ENCODE measurements around the gene BCR. TPM values are rescaled to one million over a fixed set of nuclear protein-coding genes. Genes with fewer than 3 reads are reported as not detected.

BCR gene
- total RNA-seq, 1 donor from 2014 or later = 268 TPM

DNA sequence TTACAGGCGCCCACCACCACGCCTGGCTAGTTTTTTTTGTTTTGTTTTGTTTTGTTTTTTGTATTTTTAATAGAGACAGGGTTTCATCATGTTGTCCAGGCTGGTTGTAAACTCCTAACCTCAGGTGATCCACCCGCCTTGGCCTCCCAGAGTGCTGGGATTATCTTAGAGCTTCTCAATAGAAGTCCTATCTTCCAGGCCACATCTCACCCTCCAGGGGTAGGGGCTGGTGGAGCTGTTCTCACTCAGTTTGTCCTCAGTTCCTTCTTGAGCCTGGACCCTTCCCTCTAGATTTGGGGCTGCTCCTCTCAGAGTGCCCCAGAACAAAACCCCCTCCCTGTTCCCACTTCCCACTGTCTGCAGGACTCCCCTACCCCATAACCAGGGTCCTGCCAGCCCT, 31.3 kb downstream of the BCR start:
- H3K4me3 Mint-ChIP-seq (ENCODE audit: unreplicated experiment) = no peak overlapping the region
- H3K27ac Mint-ChIP-seq (ENCODE audit: unreplicated experiment) = no peak overlapping the region
- DNase-seq = no peak
- peaks cover 54% of the 10 kb centered on the region for H3K4me1 Mint-ChIP-seq (ENCODE audit: low read depth, unreplicated experiment)
- H3K36me3 Mint-ChIP-seq (ENCODE audit: unreplicated experiment) = peaks cover 5% of the 10 kb centered on the region
- peaks cover 16% of the 10 kb centered on the region for H3K9me3 Mint-ChIP-seq (ENCODE audit: unreplicated experiment)
- TF ChIP-seq, protein P1, sequence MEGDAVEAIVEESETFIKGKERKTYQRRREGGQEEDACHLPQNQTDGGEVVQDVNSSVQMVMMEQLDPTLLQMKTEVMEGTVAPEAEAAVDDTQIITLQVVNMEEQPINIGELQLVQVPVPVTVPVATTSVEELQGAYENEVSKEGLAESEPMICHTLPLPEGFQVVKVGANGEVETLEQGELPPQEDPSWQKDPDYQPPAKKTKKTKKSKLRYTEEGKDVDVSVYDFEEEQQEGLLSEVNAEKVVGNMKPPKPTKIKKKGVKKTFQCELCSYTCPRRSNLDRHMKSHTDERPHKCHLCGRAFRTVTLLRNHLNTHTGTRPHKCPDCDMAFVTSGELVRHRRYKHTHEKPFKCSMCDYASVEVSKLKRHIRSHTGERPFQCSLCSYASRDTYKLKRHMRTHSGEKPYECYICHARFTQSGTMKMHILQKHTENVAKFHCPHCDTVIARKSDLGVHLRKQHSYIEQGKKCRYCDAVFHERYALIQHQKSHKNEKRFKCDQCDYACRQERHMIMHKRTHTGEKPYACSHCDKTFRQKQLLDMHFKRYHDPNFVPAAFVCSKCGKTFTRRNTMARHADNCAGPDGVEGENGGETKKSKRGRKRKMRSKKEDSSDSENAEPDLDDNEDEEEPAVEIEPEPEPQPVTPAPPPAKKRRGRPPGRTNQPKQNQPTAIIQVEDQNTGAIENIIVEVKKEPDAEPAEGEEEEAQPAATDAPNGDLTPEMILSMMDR (IDR thresholded peaks at IDR 0.05; ENCODE audit: partially characterized antibody, unreplicated experiment) = no peak
- peaks cover 10% of the 10 kb centered on the region for H3K27me3 Mint-ChIP-seq (ENCODE audit: unreplicated experiment)

DNA sequence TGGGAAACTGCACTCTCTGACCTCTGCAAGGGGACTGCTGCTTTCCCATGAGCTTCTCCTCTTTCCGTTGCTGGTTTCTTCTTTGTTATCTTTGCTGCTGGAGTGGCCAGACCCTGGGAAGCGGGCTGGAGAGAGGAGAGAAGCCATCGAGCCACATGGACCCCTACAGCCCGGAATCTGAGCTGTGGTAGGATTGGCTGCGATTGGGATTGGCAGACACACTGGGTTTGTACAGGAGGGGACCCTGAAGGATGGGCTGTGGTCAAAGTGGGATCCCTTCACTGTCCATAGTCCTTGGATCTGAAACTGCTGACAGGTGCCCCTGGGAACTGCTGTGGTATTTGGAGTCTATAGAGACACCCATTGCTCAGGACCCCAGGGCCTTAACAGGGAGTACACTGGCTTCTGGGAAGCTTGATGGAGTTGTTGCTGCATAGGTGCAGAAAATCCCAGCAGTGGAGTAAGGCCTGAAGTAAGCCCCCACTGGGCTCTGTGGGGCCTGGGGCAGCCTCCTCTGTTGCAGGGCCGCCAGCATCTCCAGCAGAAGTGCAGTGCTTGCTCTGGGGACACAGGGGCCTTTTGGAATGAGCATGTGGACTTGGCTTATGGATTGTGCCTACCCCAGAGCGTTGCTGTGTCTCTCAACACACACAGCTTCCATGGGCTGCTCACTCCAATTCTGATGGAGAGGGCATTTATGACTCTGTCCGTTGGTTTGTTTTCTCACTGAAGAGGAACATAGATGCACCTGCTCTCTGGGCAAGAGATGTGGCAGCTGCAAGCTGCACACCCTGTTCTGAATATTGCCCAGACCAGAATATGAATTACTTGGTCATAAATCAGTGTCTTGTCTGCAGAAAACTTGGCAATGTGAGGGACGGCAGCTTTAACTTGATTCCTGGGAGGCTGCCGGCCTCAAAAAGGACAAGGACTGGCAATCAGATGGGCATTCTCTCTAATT, 32.0 kb downstream of the BCR start:
- no peak overlapping the region for H3K4me3 Mint-ChIP-seq (ENCODE audit: unreplicated experiment)
- TF ChIP-seq, protein P1 (IDR thresholded peaks at IDR 0.05; ENCODE audit: partially characterized antibody, unreplicated experiment) = no peak

DNA sequence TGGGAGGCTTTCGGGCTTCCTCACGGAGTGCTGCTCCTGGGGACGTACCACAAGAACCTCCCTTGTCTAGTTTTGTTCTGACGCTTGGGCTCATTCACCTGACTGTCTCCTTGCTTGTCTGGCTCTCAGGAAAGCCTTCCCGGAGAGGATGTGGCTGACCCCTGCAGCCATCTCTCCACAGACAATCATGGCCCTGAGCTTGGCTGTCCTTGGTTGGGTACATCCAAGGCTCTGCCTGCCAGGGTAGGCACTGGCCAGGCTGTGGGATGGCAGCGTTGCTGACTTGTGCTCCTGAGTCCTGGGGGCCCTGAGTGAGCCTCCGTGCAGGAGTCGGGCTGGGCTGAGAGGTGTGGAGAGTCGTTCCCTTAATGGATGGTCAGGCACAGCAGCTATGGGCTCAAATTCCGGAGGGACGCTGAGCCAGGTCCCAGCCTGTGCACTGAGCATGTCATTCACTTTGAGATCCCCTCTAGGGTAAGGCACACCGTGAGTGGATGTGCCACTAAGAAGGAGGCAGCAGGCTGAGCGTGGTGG, 32.8 kb downstream of the BCR start:
- H3K4me1 Mint-ChIP-seq (ENCODE audit: low read depth, unreplicated experiment) = peaks cover 63% of the 10 kb centered on the region
- TF ChIP-seq, protein P1 (IDR thresholded peaks at IDR 0.05; ENCODE audit: partially characterized antibody, unreplicated experiment) = no peak
- H3K4me3 Mint-ChIP-seq (ENCODE audit: unreplicated experiment) = peak overlapping the region; percentile 42
- peaks cover 5% of the 10 kb centered on the region for H3K36me3 Mint-ChIP-seq (ENCODE audit: unreplicated experiment)
- H3K27ac Mint-ChIP-seq (ENCODE audit: unreplicated experiment) = peak overlapping the region; percentile 48
- peaks cover 9% of the 10 kb centered on the region for H3K9me3 Mint-ChIP-seq (ENCODE audit: unreplicated experiment)
- DNase-seq = no peak
- H3K27me3 Mint-ChIP-seq (ENCODE audit: unreplicated experiment) = peaks cover 8% of the 10 kb centered on the region

More for the DNA sequence above, 32.0 kb downstream of the BCR start:
- peaks cover 61% of the 10 kb centered on the region for H3K4me1 Mint-ChIP-seq (ENCODE audit: low read depth, unreplicated experiment)
- peak overlapping the region; percentile 48 for H3K27ac Mint-ChIP-seq (ENCODE audit: unreplicated experiment)
- H3K36me3 Mint-ChIP-seq (ENCODE audit: unreplicated experiment) = peaks cover 5% of the 10 kb centered on the region
- peaks cover 15% of the 10 kb centered on the region for H3K9me3 Mint-ChIP-seq (ENCODE audit: unreplicated experiment)
- peaks cover 10% of the 10 kb centered on the region for H3K27me3 Mint-ChIP-seq (ENCODE audit: unreplicated experiment)
- no peak for DNase-seq

DNA sequence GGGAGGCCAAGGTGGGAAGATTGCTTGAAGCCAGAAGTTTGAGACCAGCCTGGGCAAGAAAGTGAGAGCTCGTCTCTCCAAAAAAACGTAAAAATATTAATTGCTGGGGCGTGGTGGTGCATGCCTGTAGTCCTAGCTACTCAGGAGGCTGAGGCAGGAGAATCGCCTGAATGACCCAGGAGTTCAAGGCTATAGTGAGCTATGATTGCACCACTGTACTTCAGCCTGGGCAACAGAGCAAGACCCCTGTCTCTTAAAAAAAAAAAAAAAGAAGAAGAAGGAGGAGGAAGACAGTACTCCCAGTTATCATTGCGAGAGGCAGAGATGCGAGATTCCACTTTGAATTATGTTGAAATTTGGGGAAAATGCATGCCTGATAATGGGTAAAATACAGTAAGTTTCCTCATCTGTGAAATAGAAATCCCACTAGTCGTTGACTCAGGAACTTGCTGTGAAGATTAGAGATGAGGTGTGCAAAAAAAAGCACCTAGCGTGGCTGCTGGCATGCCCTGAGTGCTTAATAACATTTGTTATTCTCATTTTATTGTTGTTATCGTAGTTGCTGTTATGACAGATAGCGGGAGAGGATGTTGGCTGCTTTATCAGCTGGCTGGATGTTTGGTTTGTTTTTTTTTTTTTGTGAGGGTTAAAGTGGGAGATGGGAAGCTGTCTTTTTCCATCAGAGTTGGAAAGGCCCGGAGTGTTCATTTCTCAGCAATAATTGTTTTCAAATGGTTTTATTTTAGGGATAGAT, 33.4 kb downstream of the BCR start:
- Mint-ChIP-seq H3K4me3 (ENCODE audit: unreplicated experiment) (peak overlapping the region; percentile 8), H3K36me3 (ENCODE audit: unreplicated experiment) (peaks cover 5% of the 10 kb centered on the region), H3K9me3 (ENCODE audit: unreplicated experiment) (peaks cover 10% of the 10 kb centered on the region), H3K4me1 (ENCODE audit: low read depth, unreplicated experiment) (peaks cover 68% of the 10 kb centered on the region), H3K27ac (ENCODE audit: unreplicated experiment) (no peak overlapping the region), H3K27me3 (ENCODE audit: unreplicated experiment) (peaks cover 9% of the 10 kb centered on the region)
- TF ChIP-seq, protein P1 (IDR thresholded peaks at IDR 0.05; ENCODE audit: partially characterized antibody, unreplicated experiment) = no peak
- DNase-seq = no peak

Measured in glutamatergic neuron (in vitro differentiated cells).